Measurements from ENCODE around the gene ADCY7.

- no peak for TF ChIP-seq HDGF (IDR thresholded peaks at IDR 0.05; ENCODE audit: borderline replicate concordance)
- TF ChIP-seq LEF1 (IDR thresholded peaks at IDR 0.05; ENCODE audit: borderline replicate concordance), result no peak
- TF ChIP-seq TARDBP (IDR thresholded peaks at IDR 0.05), result no peak
- TF ChIP-seq ZNF384 (IDR thresholded peaks at IDR 0.05), result no peak
- no peak for TF ChIP-seq SUZ12 (IDR thresholded peaks at IDR 0.05)
- TF ChIP-seq FOXK2 (IDR thresholded peaks at IDR 0.05), result no peak
- no peak for TF ChIP-seq ARNT (IDR thresholded peaks at IDR 0.05)
- TF ChIP-seq ELF4 (IDR thresholded peaks at IDR 0.05), result no peak
- TF ChIP-seq FOXA1 (IDR thresholded peaks at IDR 0.05), result no peak
- no peak for TF ChIP-seq PKNOX1 (IDR thresholded peaks at IDR 0.05)
- TF ChIP-seq FOXM1 (IDR thresholded peaks at IDR 0.05; ENCODE audit: borderline replicate concordance), result no peak
- TF ChIP-seq CTBP1 (IDR thresholded peaks at IDR 0.05; ENCODE audit: borderline replicate concordance), result no peak
- no peak for TF ChIP-seq SP1 (IDR thresholded peaks at IDR 0.05)
Observed at GRCh38 chr16:50311891-50312501, 45.6 kb downstream of the ADCY7 start.
